B cell (primary cell): ENCODE data around the gene NTN4. TPM values are rescaled to one million over a fixed set of nuclear protein-coding genes. Genes with fewer than 3 reads are reported as not detected.

Source experiments
- ATAC-seq: fragments of 200-7000 bp; cut with Tn5 transposase; one replicate; pipeline ENCODE4 v1.10.0; 2021; ENCODE audit warnings: low read depth, mild to moderate bottlenecking, moderate number of reproducible peaks, moderate library complexity
- CTCF ChIA-PET: fragments of 350-600 bp; sonication (Branson Sonifier 250); formaldehyde crosslinking; loops from one replicate; lab custom pipeline; 2021; ENCODE audit warnings: antibody characterized with exemption, inconsistent platforms; lab: Charles Lee
- POLR2A ChIA-PET: fragments of 350-600 bp; sonication (Branson Sonifier 250); formaldehyde crosslinking; loops from one replicate; lab custom pipeline; 2021; ENCODE audit warnings: antibody characterized with exemption; lab: Charles Lee
- DNase-seq: peaks from one replicate; pipeline ENCODE4 v3.0.0; 2013
- H2AFZ ChIP-seq: 2 replicates; pipeline ENCODE4 v1.6.1; 2012; ENCODE audit warnings: mild to moderate bottlenecking, low read depth, low read length; ENCODE audit not compliant: insufficient read depth, poor library complexity, severe bottlenecking
- H3K27ac ChIP-seq, 2 donors: 1 replicate in 1 of 2; 2 replicates in 1 of 2; pipeline ENCODE4 v1.5.1; 2012 to 2013; ENCODE audit warnings: low read length in 2 of 2, mild to moderate bottlenecking in 2 of 2, moderate library complexity in 1 of 2
- H3K27me3 ChIP-seq, 4 experiments: fragments of 200-600 bp in 1 of 4; sonication (generic) in 1 of 4; replicated peaks in 1 of 4; 1 replicate in 2 of 4; 2 replicates in 2 of 4; pipeline versions ENCODE4 v1.6.1 to v1.7.0; 2013 to 2016; ENCODE audit warnings: low read length in 3 of 4, mild to moderate bottlenecking in 2 of 4, mixed read lengths in 1 of 4, moderate library complexity in 1 of 4; ENCODE audit not compliant: insufficient read depth in 4 of 4, control insufficient read depth in 3 of 4; ENCODE audit errors: control extremely low read depth in 1 of 4
- H3K36me3 ChIP-seq, 2 experiments: replicated peaks in 1 of 2; 1 replicate in 1 of 2; 2 replicates in 1 of 2; pipeline versions ENCODE4 v1.6.1 to v1.7.1; 2013; ENCODE audit warnings: low read length in 1 of 2; ENCODE audit not compliant: insufficient read depth in 2 of 2, control insufficient read depth in 1 of 2; ENCODE audit errors: control extremely low read depth in 1 of 2, extremely low read depth in 1 of 2
- H3K4me1 ChIP-seq, 2 donors: fragments of 200-600 bp in 1 of 2; sonication (generic) in 1 of 2; 1 replicate in 1 of 2; 2 replicates in 1 of 2; pipeline versions ENCODE4 v1.5.1 to v1.6.1; 2013 to 2017; ENCODE audit warnings: low read length in 2 of 2; ENCODE audit not compliant: control insufficient read depth in 2 of 2, insufficient read depth in 2 of 2
- H3K4me2 ChIP-seq: replicated peaks from 2 replicates; pipeline ENCODE3; 2012; ENCODE audit warnings: mild to moderate bottlenecking, low read depth, low read length; ENCODE audit not compliant: poor library complexity, severe bottlenecking
- H3K4me3 ChIP-seq, 5 experiments: fragments of 200-600 bp in 1 of 5; sonication (generic) in 1 of 5; 1 replicate in 3 of 5; 2 replicates in 2 of 5; pipeline versions ENCODE4 v1.5.1 to v1.7.0; 2011 to 2016; ENCODE audit warnings: low read length in 4 of 5, mild to moderate bottlenecking in 4 of 5, low read depth in 2 of 5, control low read depth in 1 of 5, moderate library complexity in 1 of 5; ENCODE audit not compliant: insufficient read depth in 1 of 5; ENCODE audit errors: control extremely low read depth in 1 of 5, extremely low read depth in 1 of 5
- H3K79me2 ChIP-seq: fragments of 200-600 bp; sonication (generic); one replicate; pipeline ENCODE4 v1.6.0; 2016; ENCODE audit warnings: low read length; ENCODE audit not compliant: control insufficient read depth, insufficient read depth
- H3K9ac ChIP-seq: fragments of 200-600 bp; sonication (generic); 2 replicates; pipeline ENCODE4 v1.6.1; 2017; ENCODE audit warnings: mild to moderate bottlenecking, low read length, moderate library complexity
- H3K9me3 ChIP-seq, 3 donors: one replicate each; pipeline versions ENCODE4 v1.6.1 to v1.7.1; 2013; ENCODE audit warnings: low read length in 2 of 3; ENCODE audit not compliant: control insufficient read depth in 2 of 3, insufficient read depth in 1 of 3; ENCODE audit errors: control extremely low read depth in 1 of 3
- H4K20me1 ChIP-seq: 2 replicates; pipeline ENCODE4 v1.6.0; 2012; ENCODE audit warnings: mild to moderate bottlenecking, low read length; ENCODE audit not compliant: insufficient read depth, control insufficient read depth, poor library complexity, severe bottlenecking
- H3K27ac Mint-ChIP-seq: one replicate; pipeline ENCODE4 v1.8.0; 2021; ENCODE audit warnings: mixed read lengths
- H3K27me3 Mint-ChIP-seq: one replicate; pipeline ENCODE4 v1.8.0; 2021; ENCODE audit warnings: mixed read lengths
- H3K4me1 Mint-ChIP-seq: one replicate; pipeline ENCODE4 v1.8.0; 2021; ENCODE audit warnings: mixed read lengths
- H3K4me3 Mint-ChIP-seq: one replicate; pipeline ENCODE4 v1.8.0; 2021; ENCODE audit warnings: mixed read lengths
- H3K9me3 Mint-ChIP-seq: one replicate; pipeline ENCODE4 v1.8.0; 2022; ENCODE audit warnings: mixed read lengths; ENCODE audit not compliant: insufficient read depth
- EZH2 ChIP-seq: IDR thresholded peaks from 2 replicates; pipeline ENCODE4 v1.6.1; 2012; ENCODE audit warnings: borderline replicate concordance, low read depth, mild to moderate bottlenecking, moderate library complexity, low read length; ENCODE audit not compliant: insufficient read depth, poor library complexity, severe bottlenecking
- WGBS: methylation state at CpG from one replicate; pipeline ENCODE4 v1.1.5; 2013; ENCODE audit warnings: missing lambda C conversion rate; ENCODE audit not compliant: insufficient coverage; 5-methylcytosine and 5-hydroxymethylcytosine counted together
- intact Hi-C: fragments of 100-400 bp; cut with micrococcal nuclease; formaldehyde crosslinking; loops from one replicate; pipeline ENCODE4 v1.10.0; 2022
- polyA plus RNA-seq: library from polyadenylated mRNA; depleted of rRNA; stranded (reverse); fragments of >200 nt; gene quantifications from 2 replicates; pipeline ENCODE4 v1.2.3, GENCODE V29; 2012
- total RNA-seq, 2 donors: library from RNA; stranded (reverse); fragments of 120-200 nt in 1 of 2; gene quantifications; 1 replicate in 1 of 2; 2 replicates in 1 of 2; pipeline versions ENCODE4 v1.2.3 to v1.2.4, GENCODE V29; 2013 to 2022
- TF ChIP-seq, protein P1 (sequence below): fragments of 200-600 bp; IDR thresholded peaks from one replicate; pipeline ENCODE4 v1.8.0; 2022; ENCODE audit warnings: antibody characterized with exemption, mild to moderate bottlenecking

NTN4 gene
- total and polyA plus RNA-seq, 2 donors (not counting 1 experiment from before 2014, with no cell fraction given): not detected

DNA sequence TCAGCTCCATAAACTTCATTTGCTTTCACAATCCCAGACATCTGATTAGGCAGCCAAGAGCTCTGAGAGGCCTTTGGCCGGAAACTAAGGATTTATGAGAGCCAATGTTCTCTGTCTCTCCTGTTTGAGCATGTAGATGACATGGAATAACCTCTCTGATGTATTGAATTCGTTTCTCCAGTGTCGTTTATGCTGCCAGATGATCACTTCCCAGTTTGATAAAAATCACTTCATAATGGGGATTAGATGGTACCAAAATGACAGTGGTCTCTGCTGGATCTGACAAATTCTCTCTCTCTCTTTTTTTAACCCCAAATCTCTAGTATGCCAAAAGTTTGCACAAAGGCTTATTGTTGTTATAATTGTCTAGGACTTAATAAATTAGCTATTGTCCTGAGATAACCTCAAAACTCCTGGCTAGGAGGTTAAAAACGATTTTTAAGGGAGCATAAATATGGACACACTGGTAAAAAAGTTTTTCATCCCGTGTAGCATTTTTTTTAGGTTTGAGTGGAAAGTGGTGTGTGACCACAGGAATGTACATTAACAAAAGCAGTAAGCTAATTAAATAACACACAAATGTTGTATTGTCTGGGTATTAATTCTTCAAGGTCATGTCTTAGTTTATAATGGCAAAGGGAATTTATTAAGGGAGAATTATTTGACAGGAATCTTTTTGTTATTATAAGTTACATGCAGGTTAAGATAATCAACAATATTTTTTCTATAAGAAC lies 156.7 kb downstream of the NTN4 start:
- Mint-ChIP-seq H3K4me3 (no peak overlapping the region), H3K27ac (no peak overlapping the region), H3K4me1 (peaks cover 8% of the 10 kb centered on the region), H3K9me3 (peaks cover 4% of the 10 kb centered on the region), H3K27me3 (no peaks in the 10 kb centered on the region)
- Histone ChIP-seq H3K4me2 (no peak overlapping the region), H3K36me3 (no peaks in the 10 kb centered on the region), H3K27me3 (no peaks in the 10 kb centered on the region), H3K79me2 (no peaks in the 10 kb centered on the region), H4K20me1 (no peaks in the 10 kb centered on the region), H3K9me3 (no peaks in the 10 kb centered on the region), H3K27ac (no peak overlapping the region), H3K4me3 (no peak overlapping the region), H3K4me1 (peaks cover 7 to 8% of the 10 kb centered on the region in 2 donors), H3K9ac (no peak overlapping the region), H2AFZ (no peak overlapping the region)
- ChIA-PET POLR2A (no interaction called here), CTCF (no interaction called here)
- intact Hi-C loops: no loop called here
- no CpG with 5 or more reads among the region's 5 CpGs for WGBS
- no peak for ATAC-seq
- no peak for DNase-seq
- TF ChIP-seq, protein P1, sequence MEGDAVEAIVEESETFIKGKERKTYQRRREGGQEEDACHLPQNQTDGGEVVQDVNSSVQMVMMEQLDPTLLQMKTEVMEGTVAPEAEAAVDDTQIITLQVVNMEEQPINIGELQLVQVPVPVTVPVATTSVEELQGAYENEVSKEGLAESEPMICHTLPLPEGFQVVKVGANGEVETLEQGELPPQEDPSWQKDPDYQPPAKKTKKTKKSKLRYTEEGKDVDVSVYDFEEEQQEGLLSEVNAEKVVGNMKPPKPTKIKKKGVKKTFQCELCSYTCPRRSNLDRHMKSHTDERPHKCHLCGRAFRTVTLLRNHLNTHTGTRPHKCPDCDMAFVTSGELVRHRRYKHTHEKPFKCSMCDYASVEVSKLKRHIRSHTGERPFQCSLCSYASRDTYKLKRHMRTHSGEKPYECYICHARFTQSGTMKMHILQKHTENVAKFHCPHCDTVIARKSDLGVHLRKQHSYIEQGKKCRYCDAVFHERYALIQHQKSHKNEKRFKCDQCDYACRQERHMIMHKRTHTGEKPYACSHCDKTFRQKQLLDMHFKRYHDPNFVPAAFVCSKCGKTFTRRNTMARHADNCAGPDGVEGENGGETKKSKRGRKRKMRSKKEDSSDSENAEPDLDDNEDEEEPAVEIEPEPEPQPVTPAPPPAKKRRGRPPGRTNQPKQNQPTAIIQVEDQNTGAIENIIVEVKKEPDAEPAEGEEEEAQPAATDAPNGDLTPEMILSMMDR: no peak
- TF ChIP-seq EZH2: no peak

DNA sequence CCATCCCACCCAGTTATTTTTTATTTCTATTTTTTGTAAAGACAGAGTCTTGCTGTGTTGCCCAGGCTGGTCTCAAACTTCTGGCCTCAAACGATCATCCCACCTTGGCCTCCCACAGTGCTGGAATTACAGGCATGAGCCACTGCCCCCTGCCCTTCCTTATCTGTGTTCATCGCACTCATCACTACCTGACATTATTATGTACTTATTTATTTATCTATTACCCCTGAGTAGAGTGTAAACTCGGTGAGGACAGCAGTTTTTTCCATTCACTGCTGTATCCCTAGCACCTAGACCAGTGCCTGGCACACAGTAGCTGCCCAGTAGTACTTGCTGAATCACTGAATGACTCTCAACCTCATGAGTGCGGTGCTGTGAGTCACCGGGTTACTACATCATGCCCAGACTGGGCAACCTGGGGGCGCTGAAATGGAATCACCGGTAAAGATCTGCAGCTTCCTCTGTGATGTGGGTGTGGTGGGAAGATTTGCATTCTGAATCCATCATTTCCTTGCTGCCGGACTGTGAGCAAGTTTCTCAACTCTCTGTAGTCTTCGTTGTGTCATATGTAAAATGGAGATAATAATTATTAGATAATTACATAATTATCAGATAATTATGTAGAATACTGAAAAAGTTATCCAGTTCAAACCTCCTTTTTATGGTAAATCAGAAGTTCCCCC lies 157.4 kb downstream of the NTN4 start:
- H3K9me3 Mint-ChIP-seq: peaks cover 4% of the 10 kb centered on the region
- no peaks in the 10 kb centered on the region for H3K27me3 Mint-ChIP-seq
- ATAC-seq (no peak), DNase-seq (no peak)
- H3K4me1 Mint-ChIP-seq: peaks cover 8% of the 10 kb centered on the region
- Histone ChIP-seq H3K79me2 (no peaks in the 10 kb centered on the region), H3K4me3 (no peak overlapping the region), H3K36me3 (no peaks in the 10 kb centered on the region), H3K9me3 (no peaks in the 10 kb centered on the region), H3K27ac (no peak overlapping the region), H3K27me3 (no peaks in the 10 kb centered on the region), H4K20me1 (no peaks in the 10 kb centered on the region), H3K4me1 (peaks cover 7 to 8% of the 10 kb centered on the region in 2 donors), H3K9ac (no peak overlapping the region), H2AFZ (no peak overlapping the region), H3K4me2 (no peak overlapping the region)
- 84% methylated on average over 5 of the region's 9 CpGs for WGBS
- POLR2A ChIA-PET: no interaction called here
- H3K4me3 Mint-ChIP-seq: no peak overlapping the region
- TF ChIP-seq, protein P1: no peak
- no peak for TF ChIP-seq EZH2
- intact Hi-C loops: no loop called here
- H3K27ac Mint-ChIP-seq: no peak overlapping the region
- CTCF ChIA-PET: no interaction called here
